GM08714 (cell line): ENCODE measurements around the gene TAF4.

Source experiments
- H3K4me3 ChIP-seq: fragments of 200-500 bp; sonication (Bioruptor generic); 2 replicates; pipeline ENCODE4 v1.5.1; 2014; ENCODE audit warnings: mild to moderate bottlenecking, low read length, inconsistent platforms
- ZNF274 ChIP-seq: IDR thresholded peaks from 2 replicates; pipeline ENCODE4 v1.6.1; 2012; ENCODE audit warnings: mild to moderate bottlenecking, low read depth, low read length

TAF4 gene

DNA sequence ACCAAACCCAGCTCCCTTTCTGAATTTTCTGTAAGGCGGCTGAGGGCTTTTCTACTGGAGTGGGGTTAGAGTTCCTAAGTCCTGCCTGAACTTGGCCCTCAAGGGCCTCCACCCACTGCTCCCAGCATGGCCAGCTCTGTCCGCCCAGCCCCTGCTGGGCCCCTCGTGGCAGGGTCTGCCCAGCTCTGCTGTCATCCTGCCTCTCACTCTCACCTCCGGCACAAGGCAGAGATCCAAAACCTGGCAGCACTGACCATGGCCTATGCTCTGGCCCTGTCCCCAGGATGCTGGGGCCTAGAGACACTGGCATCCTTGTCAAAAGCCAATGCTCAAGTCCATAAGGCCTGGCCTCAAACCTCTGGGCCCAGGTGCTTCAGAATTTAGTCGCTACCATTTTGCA is 61.1 kb downstream of the TAF4 start:
- TF ChIP-seq ZNF274: no peak
- H3K4me3 ChIP-seq: no peak overlapping the region

DNA sequence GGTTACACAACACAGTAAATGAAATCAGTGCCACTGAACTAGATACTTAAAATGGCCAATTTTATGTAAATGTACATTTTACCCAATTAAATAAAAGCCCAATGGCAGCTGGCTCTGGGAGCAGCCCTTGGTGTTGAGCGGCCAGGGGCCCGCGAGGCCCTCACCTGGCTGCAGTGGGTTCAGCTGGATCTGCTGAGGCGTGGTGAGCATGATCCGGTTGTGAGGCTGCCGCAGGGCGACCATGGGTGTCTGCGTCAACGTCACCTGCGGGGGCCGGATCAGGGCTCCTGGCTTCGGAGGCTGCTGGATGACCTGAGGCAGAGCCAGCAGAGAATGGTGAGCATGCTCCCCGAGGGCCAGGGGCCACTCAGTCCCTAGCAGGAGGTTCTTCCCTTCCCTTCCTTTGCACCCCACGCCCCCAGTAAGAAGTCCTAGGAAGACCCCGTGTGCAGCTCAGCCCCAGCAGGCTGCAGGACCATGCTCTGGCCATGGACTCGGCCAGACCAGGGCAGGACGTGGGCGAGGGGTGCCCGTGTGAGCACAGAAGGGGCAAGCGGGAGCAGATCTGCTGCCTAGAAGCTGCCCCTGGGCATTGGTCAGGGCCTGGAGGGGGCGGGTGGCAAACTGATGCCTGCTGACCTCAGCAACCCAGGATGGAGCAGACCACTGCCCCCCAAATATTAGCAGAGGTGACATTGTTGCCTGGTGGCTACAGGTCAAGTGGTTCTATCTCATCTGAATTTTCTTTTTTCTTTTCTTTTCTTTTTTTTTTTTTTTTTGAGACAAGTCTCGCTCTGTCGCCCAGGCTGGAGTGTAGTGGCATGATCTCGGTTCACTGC is 61.9 kb downstream of the TAF4 start:
- TF ChIP-seq ZNF274: no peak
- H3K4me3 ChIP-seq: no peak overlapping the region

DNA sequence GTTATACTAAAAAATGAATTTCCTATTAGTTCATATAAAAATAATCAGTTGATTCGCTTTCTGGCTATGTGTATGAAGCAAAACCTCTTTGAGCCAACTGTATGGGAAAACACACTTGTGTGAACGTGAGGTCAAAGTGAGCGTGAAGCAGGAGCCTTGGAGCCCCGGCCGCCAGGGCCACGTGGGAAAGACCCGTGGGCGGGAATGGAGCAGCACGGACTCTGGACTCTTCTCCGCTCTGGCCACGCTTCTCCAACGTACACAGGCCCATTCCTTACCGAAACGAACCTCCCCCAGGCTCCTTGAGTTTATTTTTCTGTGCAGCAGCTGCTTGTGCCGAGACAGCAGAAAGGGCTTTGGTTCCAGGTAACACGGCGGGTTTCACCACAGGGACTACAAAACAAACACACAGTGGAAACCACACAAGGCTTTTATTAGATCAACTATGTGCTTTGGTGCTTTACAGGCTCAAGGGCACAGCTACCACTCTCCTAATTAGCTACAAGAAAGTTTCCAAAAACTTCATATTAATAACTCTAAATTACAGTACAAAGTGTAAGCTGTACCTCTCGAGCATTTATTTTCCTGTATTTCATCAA is 62.7 kb downstream of the TAF4 start:
- TF ChIP-seq ZNF274: no peak

DNA sequence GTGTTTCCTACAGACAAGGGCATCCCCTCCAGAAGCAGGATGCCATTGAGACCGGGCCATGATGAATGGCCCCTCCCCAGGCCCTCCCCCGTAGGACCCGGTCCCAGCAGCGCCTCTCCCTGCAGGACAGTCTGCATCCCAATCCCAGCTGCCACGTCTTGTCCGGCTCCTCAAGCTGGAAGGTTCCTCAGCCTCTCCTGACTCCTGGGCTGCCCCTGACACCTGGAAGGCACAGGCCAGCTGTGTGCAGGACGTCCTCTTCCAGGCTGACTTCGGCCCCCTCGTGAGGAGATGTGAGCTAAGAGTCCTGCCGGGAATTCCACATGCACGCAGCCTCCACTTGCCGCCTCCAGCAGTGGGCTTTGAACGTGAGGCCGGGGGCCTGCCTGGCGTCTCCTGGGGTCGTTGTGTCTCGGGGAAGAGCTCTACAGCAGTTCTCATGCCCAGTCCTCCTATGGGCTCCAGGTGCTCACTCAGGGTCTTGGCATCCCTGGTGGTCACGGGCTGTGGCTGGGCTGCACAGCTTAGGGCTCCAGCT is 64.4 kb downstream of the TAF4 start:
- TF ChIP-seq ZNF274: no peak
- no peak overlapping the region for H3K4me3 ChIP-seq

More for the DNA sequence above, 62.7 kb downstream of the TAF4 start:
- no peak overlapping the region for H3K4me3 ChIP-seq

DNA sequence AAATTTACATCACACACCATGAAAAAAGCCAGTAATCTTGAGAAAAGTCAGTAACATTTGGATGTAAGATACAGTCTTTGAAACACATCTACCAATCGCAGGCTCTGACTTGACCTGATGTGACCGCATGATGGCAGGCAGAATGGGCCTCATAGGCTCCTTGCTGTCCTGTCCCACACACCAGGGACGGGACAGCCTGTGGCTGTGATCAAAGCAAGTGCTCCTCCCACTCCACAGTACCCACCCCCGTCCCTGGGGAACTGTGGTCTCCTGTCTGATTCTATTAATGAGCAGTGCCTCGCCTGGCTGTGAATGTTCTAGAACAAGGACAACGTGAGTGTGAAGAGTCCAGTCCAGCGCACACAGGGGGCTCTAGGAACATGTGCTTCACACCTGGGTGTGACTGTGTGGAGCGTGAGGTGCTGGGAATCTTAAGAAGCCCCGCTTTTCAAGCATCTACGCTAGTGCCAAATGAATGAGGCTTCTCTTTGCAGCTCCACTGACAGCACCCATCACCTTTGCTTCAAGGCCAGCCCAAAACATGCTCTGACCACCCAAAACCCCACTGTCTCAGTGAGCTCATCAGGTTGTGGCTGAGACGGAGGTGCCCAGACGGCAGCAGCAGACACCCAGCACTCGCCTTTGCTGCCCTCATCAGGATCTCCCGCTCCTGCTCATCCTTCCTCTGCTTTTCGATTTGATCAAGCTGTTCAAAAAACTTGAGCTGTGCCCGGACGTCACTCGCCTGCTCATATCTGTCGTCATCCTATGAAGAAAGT is 67.1 kb downstream of the TAF4 start:
- H3K4me3 ChIP-seq: no peak overlapping the region
- no peak for TF ChIP-seq ZNF274

DNA sequence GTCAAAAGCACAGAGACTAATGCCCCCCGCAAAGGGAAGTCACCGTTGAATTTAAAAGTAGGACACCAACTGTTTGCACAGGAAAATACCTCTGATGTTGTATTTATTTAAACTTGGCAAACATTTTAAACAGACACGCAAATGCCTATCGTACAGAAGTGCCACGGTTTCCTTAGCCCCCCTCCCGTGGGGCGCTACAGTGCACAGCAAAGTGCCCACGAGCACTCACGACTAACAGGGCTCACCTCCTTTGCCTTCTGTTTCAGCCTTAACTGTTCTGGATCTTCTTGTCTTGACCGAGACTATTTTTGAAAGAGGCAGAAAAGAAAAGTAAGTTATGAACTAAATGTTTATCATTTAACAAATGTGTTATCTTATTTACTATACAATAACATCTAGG is 67.8 kb downstream of the TAF4 start:
- no peak for TF ChIP-seq ZNF274

DNA sequence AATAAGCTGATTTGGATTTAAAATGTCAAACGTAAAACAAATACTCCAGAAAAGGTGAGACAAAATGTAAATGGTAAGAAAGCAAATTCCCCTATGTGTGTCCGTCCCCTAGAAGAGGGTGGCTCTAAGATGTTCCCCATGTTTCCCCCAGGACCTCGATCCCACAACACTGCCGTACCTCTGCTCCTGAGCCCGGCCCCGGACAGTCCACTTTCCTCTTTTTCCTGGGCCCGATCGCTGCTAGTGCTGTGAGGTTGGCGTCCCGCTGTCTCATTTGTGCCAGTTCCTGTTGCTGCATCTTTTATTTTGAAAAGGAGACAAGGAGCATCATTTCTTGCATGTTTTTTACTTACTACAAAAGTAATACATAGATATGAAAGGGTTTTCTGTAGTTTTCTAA is 68.3 kb downstream of the TAF4 start:
- no peak for TF ChIP-seq ZNF274
- H3K4me3 ChIP-seq: no peak overlapping the region

More for the DNA sequence above, 67.8 kb downstream of the TAF4 start:
- no peak overlapping the region for H3K4me3 ChIP-seq

DNA sequence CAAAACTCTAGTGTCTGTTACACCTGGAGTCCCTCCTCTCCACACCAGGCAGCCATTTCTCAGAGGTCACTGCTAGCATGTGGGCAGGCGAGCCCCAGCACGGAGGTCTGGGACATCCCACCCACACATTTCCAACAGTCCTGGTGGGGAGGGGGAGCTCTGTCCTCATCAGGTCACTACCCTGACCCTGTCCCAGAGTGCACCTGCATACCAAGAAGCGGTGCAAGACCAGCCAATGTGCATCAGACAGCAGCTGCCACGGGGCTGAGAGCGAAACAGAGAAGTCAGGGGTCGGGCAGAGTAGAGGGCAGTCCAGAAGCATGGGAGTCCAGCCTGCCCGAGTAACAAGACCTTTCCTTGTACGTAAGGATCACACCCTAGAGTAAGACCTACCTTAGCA is 71.1 kb downstream of the TAF4 start:
- no peak for TF ChIP-seq ZNF274
- H3K4me3 ChIP-seq: no peak overlapping the region

DNA sequence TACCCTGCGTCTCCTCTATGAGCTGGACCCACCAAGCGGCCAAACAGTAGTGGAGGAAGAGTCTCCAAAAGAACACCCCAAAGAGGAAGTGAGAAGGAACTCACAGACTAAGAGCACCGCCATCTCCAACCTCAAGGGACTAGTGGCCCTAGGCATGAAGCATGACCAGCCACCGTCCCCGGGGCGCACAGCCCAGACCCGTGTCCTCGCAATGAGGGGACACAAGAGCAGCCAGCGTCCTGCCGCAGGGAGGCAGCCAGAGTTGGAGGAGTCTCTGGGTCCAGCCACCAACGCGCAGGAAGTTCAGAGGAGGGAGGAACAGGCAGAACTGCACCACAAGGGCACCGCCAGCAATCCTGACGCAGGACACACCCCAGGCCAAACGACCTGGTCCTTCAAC is 72.6 kb downstream of the TAF4 start:
- H3K4me3 ChIP-seq: no peak overlapping the region
- TF ChIP-seq ZNF274: no peak

DNA sequence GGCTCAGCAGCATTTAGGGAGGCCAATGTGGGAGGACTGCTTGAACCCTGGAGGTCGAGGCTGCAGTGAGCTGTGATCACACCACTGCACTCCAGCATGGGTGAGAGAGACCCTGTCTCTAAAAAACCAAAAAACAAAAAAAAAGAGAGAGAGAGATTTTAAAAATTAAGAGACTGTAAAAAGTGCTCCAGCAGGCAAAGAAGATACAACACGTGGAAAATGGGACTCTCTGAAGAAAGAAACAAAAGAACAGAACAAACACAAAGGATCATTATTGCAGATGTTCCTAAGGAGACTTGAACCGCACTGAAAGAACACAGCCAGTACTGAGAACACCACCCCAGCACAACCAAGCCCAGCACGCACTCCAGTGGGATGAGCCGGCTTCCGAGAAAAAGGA is 74.2 kb downstream of the TAF4 start:
- TF ChIP-seq ZNF274: no peak
- no peak overlapping the region for H3K4me3 ChIP-seq

DNA sequence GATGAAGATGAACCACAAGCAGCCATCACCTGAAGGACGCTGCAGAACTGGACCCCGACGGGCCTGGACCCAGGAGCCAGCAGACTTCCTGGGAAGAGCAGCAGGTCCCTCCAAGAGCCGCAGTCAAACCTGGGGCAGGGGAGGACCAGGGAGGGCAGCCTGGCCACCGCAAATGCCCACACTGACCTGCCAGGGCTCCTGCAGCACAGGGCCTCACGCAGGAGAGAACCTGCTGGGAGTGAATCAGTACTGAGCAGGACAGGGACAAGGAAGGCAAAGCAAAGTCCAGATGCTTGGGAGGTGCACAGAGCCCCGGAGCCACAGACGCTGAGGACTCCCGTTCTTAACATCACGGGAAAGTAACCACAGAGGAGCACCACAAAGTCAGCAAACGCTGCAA is 75.2 kb downstream of the TAF4 start:
- TF ChIP-seq ZNF274: no peak
- H3K4me3 ChIP-seq: no peak overlapping the region

DNA sequence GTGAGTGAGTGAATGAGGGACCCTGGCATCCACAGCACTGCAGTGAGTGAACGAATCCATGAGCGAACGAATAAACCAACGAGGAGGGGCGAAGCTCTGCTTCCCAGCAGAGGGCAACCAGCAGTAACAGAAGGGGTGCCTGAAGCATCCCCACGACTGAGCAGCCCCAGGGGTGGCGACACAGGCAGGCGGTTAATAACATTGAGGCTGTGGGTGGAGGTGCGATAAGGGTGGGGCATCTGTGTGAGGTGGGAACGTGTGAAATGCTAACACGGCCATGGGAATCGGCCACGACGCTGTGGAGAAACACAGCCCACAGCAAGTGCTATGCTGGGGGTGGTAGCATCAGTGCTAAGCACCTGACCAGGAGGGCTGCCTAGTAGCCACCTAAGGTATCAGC is 75.9 kb downstream of the TAF4 start:
- H3K4me3 ChIP-seq: no peak overlapping the region

DNA sequence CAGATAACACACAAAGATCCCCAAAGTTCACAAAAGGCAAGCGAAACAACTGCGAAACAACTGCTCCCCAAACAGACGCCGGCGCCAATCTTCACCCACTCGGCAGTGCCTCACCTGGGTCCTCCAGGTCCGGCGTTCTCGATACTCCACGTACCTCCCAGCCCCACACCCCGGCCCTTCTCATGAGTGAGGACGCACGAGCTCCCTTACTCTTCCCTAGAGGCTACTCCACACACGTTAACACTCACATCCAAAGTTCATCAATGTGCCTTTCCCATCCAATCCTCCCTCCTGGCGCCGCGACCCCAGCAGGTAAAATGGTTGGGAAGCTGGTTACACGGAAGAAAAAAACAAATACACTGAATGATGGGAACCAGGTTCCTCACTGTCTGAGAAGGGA is 77.0 kb downstream of the TAF4 start:
- H3K4me3 ChIP-seq: no peak overlapping the region
- no peak for TF ChIP-seq ZNF274

More for the DNA sequence above, 75.9 kb downstream of the TAF4 start:
- TF ChIP-seq ZNF274: no peak

DNA sequence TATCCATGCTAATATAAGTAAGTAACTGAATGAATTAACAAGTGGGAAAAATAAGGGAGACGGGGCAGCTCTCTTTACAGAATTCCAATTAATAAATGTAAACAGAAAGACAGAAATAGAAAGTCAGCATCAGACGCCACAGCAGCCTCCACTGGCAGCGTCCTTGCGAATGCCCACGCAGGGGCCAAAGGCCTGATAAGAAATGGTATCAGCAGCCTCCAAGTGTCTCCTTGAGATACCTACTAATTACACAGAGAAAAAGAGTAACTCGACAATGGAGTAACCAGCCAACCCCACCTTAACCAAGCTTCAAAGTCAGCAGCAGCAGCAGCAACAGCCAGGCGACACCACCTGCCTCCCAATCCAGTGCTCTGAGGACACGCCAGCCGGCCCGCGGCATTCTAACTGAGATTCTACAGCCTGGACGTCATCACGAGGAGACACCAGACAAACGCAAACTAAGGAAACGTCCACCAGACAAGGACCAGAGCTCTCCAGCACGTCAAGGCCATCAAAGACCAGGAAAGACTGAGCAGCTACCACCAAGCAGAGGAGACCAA is 78.8 kb downstream of the TAF4 start:
- no peak for TF ChIP-seq ZNF274
- H3K4me3 ChIP-seq: no peak overlapping the region
